ENCODE data around the gene EFNA3. TPM values are rescaled to one million over a fixed set of nuclear protein-coding genes. Genes with fewer than 3 reads are reported as not detected.

The EFNA3 gene
- total and polyA plus RNA-seq, 9 of the 15 experiments (the other 6 are each of a cell fraction or from before 2014, with no cell fraction given), result 0.59 to 7.9 (median 4.7) TPM

DNA sequence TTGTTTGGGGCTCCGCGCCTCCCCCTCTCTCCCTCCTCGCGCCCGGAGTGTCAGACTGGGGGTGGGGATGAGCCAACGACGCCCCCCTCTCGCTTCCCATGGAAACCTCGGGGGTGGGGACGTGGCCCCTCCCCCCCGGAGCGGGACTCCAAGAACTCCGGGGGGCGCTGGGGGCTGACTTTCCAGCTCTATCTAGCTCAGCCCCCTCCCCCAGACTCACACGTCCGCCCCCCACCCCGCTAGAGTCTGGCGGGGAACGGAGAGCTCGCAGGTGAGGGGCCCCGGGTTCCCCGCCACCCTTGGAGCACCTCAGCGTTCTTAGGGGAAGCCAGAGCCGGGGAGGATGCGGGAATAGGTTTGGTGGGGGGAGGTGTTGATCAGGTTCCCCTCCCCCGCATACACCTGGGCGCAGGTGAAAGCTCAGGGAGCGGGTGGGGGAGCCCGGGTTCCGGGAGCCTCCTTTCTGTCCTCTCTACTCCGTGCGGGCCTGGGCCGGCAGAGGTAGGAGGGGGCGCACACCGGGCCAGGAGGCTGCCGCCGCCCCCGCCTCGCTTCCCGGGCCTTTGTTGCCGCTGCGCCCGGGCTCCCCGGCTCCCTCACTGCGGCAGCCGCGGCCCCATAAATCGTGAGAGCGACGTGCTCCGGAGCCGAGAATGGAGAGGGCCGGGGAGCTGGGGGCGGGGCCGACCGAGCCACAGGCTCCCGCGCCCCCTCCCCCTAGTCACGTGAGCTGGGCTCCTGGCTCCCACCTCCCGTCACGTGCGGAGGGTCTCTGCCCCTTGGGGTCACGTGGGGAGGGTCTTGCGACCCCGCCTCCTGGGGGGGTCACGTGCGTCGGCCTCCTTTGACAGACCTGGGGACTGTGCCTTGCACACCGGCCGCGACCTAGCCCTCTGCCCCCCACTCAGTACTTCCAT is 1.9 kb downstream of the EFNA3 start (continued):
- TF ChIP-seq SNAPC5 (CRISPR knock-in tag; IDR thresholded peaks at IDR 0.05) (no peak), ZBTB9 (CRISPR knock-in tag; IDR thresholded peaks at IDR 0.05) (0 out of 2 replicates have a peak, but pooled peaks have one; percentile 68), ZNF644 (tag; IDR thresholded peaks at IDR 0.05; ENCODE audit: low read depth) (no peak), MEIS2 (IDR thresholded peaks at IDR 0.05; ENCODE audit: partially characterized antibody) (peak; percentile 91), SAP30 (IDR thresholded peaks at IDR 0.05; ENCODE audit: borderline replicate concordance, insufficient read depth, low read depth, low read length, poor library complexity, severe bottlenecking) (peak; percentile 32), SMAD4 (CRISPR knock-in tag; conservative IDR thresholded peaks at IDR 0.05) (peak; percentile 51; the same call in 1 of the 2 replicates), PRDM10 (IDR thresholded peaks at IDR 0.05; ENCODE audit: partially characterized antibody) (no peak), SAFB (IDR thresholded peaks at IDR 0.05; ENCODE audit: borderline replicate concordance, low read depth, low read length) (no peak), CCNT2 (IDR thresholded peaks at IDR 0.05; ENCODE audit: borderline replicate concordance, extremely low read depth, insufficient read length, low read depth, low read length) (peak; percentile 40), POLR2G (IDR thresholded peaks at IDR 0.05; ENCODE audit: low read depth, low read length) (0 out of 2 replicates have a peak, but pooled peaks have one; percentile 20), ZNF263 (CRISPR knock-in tag; IDR thresholded peaks at IDR 0.05; ENCODE audit: borderline replicate concordance) (no peak), STAG1 (CRISPR knock-in tag; IDR thresholded peaks at IDR 0.05; ENCODE audit: borderline replicate concordance) (no peak), LEF1 (IDR thresholded peaks at IDR 0.05) (peak; percentile 45; the same call in 1 of the 2 replicates), USF2 (CRISPR knock-in tag; IDR thresholded peaks at IDR 0.05) (peak; percentile 93), ZNF444 (CRISPR knock-in tag; IDR thresholded peaks at IDR 0.05) (no peak), ZFX (CRISPR knock-in tag; IDR thresholded peaks at IDR 0.05) (peak; percentile 49), HDAC8 (tag; IDR thresholded peaks at IDR 0.05) (no peak), RUNX1 (IDR thresholded peaks at IDR 0.05; ENCODE audit: low read depth) (no peak)
- TF ChIP-seq, protein P1, sequence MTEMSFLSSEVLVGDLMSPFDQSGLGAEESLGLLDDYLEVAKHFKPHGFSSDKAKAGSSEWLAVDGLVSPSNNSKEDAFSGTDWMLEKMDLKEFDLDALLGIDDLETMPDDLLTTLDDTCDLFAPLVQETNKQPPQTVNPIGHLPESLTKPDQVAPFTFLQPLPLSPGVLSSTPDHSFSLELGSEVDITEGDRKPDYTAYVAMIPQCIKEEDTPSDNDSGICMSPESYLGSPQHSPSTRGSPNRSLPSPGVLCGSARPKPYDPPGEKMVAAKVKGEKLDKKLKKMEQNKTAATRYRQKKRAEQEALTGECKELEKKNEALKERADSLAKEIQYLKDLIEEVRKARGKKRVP (CRISPR knock-in tag; IDR thresholded peaks at IDR 0.05), result no peak
